Thyroid gland (tissue), 4 donors: Measurements from ENCODE around the gene FAM169A. TPM values are rescaled to one million over a fixed set of nuclear protein-coding genes. Genes with fewer than 3 reads are reported as not detected.

ENCODE experiments used
- DNase-seq, 2 donors: peaks; one replicate each; pipeline ENCODE4 v3.0.0-alpha.2; 2019
- H3K27ac ChIP-seq, 3 donors: fragments of 200-600 bp; sonication (generic); 1 replicate in 2 of 3; 2 replicates in 1 of 3; pipeline ENCODE4 v1.5.1; 2016 to 2019; ENCODE audit warnings: mild to moderate bottlenecking in 1 of 3, moderate library complexity in 1 of 3
- H3K27me3 ChIP-seq: fragments of 200-600 bp; sonication (generic); one replicate; pipeline ENCODE4 v1.5.1; 2019
- H3K36me3 ChIP-seq, 2 donors: fragments of 200-600 bp; sonication (generic); one replicate each; pipeline ENCODE4 v1.5.1; 2016 to 2019
- H3K4me1 ChIP-seq, 2 donors: fragments of 200-600 bp; sonication (generic); one replicate each; pipeline ENCODE4 v1.5.1; 2017 to 2019
- H3K4me3 ChIP-seq, 3 donors: fragments of 200-600 bp; sonication (generic); replicated peaks in 1 of 3; 1 replicate in 2 of 3; 2 replicates in 1 of 3; pipeline ENCODE4 v1.5.1; 2016; ENCODE audit warnings: mild to moderate bottlenecking in 1 of 3
- H3K9me3 ChIP-seq: fragments of 200-600 bp; sonication (generic); one replicate; pipeline ENCODE4 v1.5.1; 2017
- POLR2A ChIP-seq, 2 donors: fragments of 450-650 bp; IDR thresholded peaks; one replicate each; pipeline ENCODE4 v1.6.1; 2017; ENCODE audit warnings: antibody characterized with exemption in 2 of 2, mild to moderate bottlenecking in 2 of 2, moderate library complexity in 1 of 2
- WGBS, 2 donors: methylation state at CpG; one replicate each; pipeline ENCODE4 v1.1.5; 2017; 5-methylcytosine and 5-hydroxymethylcytosine counted together
- intact Hi-C: fragments of 100-400 bp; cut with DNase I; formaldehyde crosslinking; loops from one replicate; pipeline ENCODE4 v1.15.1; 2023
- total RNA-seq, 4 donors: library from RNA; depleted of rRNA; stranded (reverse); fragments of >200 nt; gene quantifications; one replicate each; pipeline ENCODE4 v1.2.3, GENCODE V29; 2016
- TF ChIP-seq, protein P1 (sequence below), 6 experiments: fragments of 200-600 bp in 3 of 6; fragments of 450-650 bp in 3 of 6; sonication (generic) in 3 of 6; IDR thresholded peaks; one replicate each; pipeline ENCODE4 v1.5.1; 2016 to 2019; ENCODE audit warnings: antibody characterized with exemption in 6 of 6, mild to moderate bottlenecking in 2 of 6, inconsistent platforms in 1 of 6, moderate library complexity in 1 of 6

The FAM169A gene
- total RNA-seq, 4 donors from 2014 or later, result 12.9 to 45.0 (median 27.5) TPM

DNA sequence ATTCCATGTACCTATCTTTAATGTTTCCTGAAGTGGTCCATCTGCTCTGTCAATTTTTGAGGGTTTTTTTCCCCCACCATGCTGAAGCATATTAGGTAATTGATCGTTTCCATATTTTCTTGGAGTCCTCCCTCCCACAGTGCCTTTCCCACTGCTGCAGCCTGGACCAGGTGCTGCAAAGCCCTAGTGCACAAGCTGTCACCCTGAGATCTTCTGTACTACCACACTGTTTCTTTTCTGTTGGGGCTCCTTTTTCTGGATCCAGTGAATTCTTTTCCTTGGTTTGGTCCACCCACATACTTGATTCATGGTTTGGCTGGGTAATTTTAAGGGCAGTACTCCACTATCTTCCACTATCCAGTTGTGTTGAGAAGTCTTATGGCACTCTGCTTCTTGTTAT is 30.9 kb upstream of the FAM169A start:
- intact Hi-C loops, result no loop called here
- Histone ChIP-seq H3K4me1 (peaks cover 4% of the 10 kb centered on the region in 2 donors), H3K9me3 (no peaks in the 10 kb centered on the region), H3K27me3 (no peaks in the 10 kb centered on the region), H3K36me3 (no peaks in the 10 kb centered on the region), H3K4me3 (no peak overlapping the region), H3K27ac (no peak overlapping the region)
- no peak for DNase-seq
- TF ChIP-seq, protein P1, sequence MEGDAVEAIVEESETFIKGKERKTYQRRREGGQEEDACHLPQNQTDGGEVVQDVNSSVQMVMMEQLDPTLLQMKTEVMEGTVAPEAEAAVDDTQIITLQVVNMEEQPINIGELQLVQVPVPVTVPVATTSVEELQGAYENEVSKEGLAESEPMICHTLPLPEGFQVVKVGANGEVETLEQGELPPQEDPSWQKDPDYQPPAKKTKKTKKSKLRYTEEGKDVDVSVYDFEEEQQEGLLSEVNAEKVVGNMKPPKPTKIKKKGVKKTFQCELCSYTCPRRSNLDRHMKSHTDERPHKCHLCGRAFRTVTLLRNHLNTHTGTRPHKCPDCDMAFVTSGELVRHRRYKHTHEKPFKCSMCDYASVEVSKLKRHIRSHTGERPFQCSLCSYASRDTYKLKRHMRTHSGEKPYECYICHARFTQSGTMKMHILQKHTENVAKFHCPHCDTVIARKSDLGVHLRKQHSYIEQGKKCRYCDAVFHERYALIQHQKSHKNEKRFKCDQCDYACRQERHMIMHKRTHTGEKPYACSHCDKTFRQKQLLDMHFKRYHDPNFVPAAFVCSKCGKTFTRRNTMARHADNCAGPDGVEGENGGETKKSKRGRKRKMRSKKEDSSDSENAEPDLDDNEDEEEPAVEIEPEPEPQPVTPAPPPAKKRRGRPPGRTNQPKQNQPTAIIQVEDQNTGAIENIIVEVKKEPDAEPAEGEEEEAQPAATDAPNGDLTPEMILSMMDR (IDR thresholded peaks at IDR 0.05), result no peak
- TF ChIP-seq POLR2A (IDR thresholded peaks at IDR 0.05), result no peak
- 75 to 91% methylated on average over 1 of the region's 1 CpG for WGBS, 2 donors

DNA sequence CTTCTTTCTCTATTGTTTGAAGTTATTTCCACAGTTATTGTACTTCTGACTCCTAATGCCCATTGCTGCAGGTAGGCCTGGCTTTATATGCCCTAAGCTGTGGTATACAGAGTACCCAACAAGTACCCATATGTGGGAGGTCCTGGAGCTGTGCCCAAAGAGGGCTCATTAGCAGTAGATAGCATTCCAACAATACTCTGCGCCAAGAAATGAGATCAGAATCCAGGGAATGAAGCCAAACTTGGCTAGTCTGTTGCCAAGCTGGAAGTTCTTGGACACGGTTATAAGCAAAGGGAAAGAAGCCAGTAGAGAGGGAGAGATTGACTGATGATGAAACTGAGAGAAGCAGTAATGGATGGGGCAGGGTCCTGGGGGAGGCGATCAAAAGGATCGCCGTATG is 29.7 kb upstream of the FAM169A start:
- intact Hi-C loops, result no loop called here
- Histone ChIP-seq H3K4me1 (peaks cover 4% of the 10 kb centered on the region in 2 donors), H3K27me3 (no peaks in the 10 kb centered on the region), H3K9me3 (no peaks in the 10 kb centered on the region), H3K36me3 (no peaks in the 10 kb centered on the region), H3K4me3 (no peak overlapping the region), H3K27ac (no peak overlapping the region)
- 32 to 46% methylated on average over 5 of the region's 5 CpGs for WGBS, 2 donors
- TF ChIP-seq, protein P1 (IDR thresholded peaks at IDR 0.05), result no peak
- TF ChIP-seq POLR2A (IDR thresholded peaks at IDR 0.05), result no peak
- DNase-seq, result peak; percentile 98 to 99

DNA sequence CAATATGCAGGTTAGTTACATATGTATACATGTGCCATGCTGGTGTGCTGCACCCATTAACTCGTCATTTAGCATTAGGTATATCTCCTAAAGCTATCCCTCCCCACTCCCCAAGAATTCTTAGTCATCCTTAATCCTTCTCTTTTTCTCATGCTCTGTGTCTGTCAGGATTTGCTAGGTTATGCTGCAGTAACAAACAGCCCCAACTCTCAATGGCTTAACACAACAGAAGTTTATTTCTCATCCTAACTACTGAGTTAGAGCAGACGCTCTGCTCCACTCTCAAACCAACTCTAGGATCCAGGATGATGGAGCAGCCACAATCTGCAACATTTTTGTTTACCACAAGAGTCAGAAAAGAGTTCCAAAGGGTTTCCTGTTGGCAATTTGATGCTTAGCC is 28.2 kb upstream of the FAM169A start:
- no peak overlapping the region for H3K27ac ChIP-seq
- WGBS, 2 donors, result 96 to 99% methylated on average over 2 of the region's 2 CpGs
- TF ChIP-seq POLR2A (IDR thresholded peaks at IDR 0.05), result no peak
- TF ChIP-seq, protein P1 (IDR thresholded peaks at IDR 0.05), result no peak
- H3K27me3 ChIP-seq, result no peaks in the 10 kb centered on the region
- intact Hi-C loops, result no loop called here
- H3K9me3 ChIP-seq, result no peaks in the 10 kb centered on the region
- no peaks in the 10 kb centered on the region for H3K36me3 ChIP-seq
- DNase-seq, result no peak
- no peak overlapping the region for H3K4me3 ChIP-seq
- peaks cover 4% of the 10 kb centered on the region in 2 donors for H3K4me1 ChIP-seq

- Histone ChIP-seq H3K4me3 (no peak overlapping the region), H3K36me3 (no peaks in the 10 kb centered on the region), H3K27ac (no peak overlapping the region), H3K9me3 (no peaks in the 10 kb centered on the region), H3K4me1 (peaks cover 4% of the 10 kb centered on the region in 2 donors), H3K27me3 (no peaks in the 10 kb centered on the region)
- TF ChIP-seq POLR2A (IDR thresholded peaks at IDR 0.05), result no peak
- TF ChIP-seq, protein P1 (IDR thresholded peaks at IDR 0.05), result no peak
- 68 to 83% methylated on average over 2 of the region's 2 CpGs for WGBS, 2 donors
- intact Hi-C loops, result no loop called here
- DNase-seq, result no peak
Measured at GRCh38 chr5:74892921-74893320, 26.7 kb upstream of the FAM169A start.

GRCh38 chr5:74889523-74890105 is 23.4 kb upstream of the FAM169A start:
- no peaks in the 10 kb centered on the region for H3K36me3 ChIP-seq
- DNase-seq, result no peak
- no peaks in the 10 kb centered on the region for H3K9me3 ChIP-seq
- H3K27ac ChIP-seq, result no peak overlapping the region
- no peaks in the 10 kb centered on the region for H3K4me1 ChIP-seq
- H3K27me3 ChIP-seq, result no peaks in the 10 kb centered on the region
- 95% methylated on average over 2 of the region's 2 CpGs for WGBS, 2 donors
- no peak overlapping the region for H3K4me3 ChIP-seq
- TF ChIP-seq POLR2A (IDR thresholded peaks at IDR 0.05), result no peak
- TF ChIP-seq, protein P1 (IDR thresholded peaks at IDR 0.05), result no peak
- intact Hi-C loops, result no loop called here
